H1 (cell line): ENCODE measurements around the gene MT1B. TPM values are rescaled to one million over a fixed set of nuclear protein-coding genes. Genes with fewer than 3 reads are reported as not detected.

ENCODE experiments used
- CTCF ChIA-PET: fragments of 300-600 bp; sonication (Branson Sonifier 250); formaldehyde crosslinking; loops from one replicate; lab custom pipeline; 2021; ENCODE audit not compliant: partially characterized antibody; lab: Charles Lee
- POLR2A ChIA-PET: fragments of 300-600 bp; sonication (Branson Sonifier 250); formaldehyde crosslinking; loops from one replicate; lab custom pipeline; 2021; ENCODE audit warnings: inconsistent platforms; ENCODE audit not compliant: partially characterized antibody; lab: Charles Lee
- DNase-seq, 2 experiments: peaks; one replicate each; pipeline versions ENCODE4 v3.0.0 to v3.0.0-alpha.2; 2010 to 2022; ENCODE audit warnings: low spot score in 2 of 2, low read depth in 1 of 2, mixed read lengths in 1 of 2
- FAIRE-seq: peaks from 2 replicates; lab custom pipeline; 2011; peaks lifted over from hg19 to GRCh38; lab: Jason Lieb, UNC
- H2AFZ ChIP-seq: 2 replicates; pipeline ENCODE4 v1.8.1; 2012; ENCODE audit warnings: low read length, inconsistent platforms
- H2AK5ac ChIP-seq: 2 replicates; pipeline ENCODE4 v1.6.1; 2013; ENCODE audit warnings: low read depth, low read length
- H2BK120ac ChIP-seq: replicated peaks from 2 replicates; pipeline ENCODE3; 2013; ENCODE audit warnings: low read depth, low read length, inconsistent platforms
- H2BK12ac ChIP-seq: 2 replicates; pipeline ENCODE4 v1.6.1; 2013; ENCODE audit warnings: low read depth, low read length
- H2BK15ac ChIP-seq: 2 replicates; pipeline ENCODE4 v1.6.1; 2013; ENCODE audit warnings: low read length
- H2BK20ac ChIP-seq: 2 replicates; pipeline ENCODE4 v1.6.1; 2013; ENCODE audit warnings: low read length
- H2BK5ac ChIP-seq: 2 replicates; pipeline ENCODE4 v1.6.1; 2013; ENCODE audit warnings: low read depth, low read length
- H3K14ac ChIP-seq: 2 replicates; pipeline ENCODE4 v1.6.1; 2013; ENCODE audit warnings: inconsistent platforms; ENCODE audit not compliant: insufficient read length
- H3K18ac ChIP-seq: 2 replicates; pipeline ENCODE4 v1.6.1; 2013; ENCODE audit warnings: low read length; ENCODE audit errors: extremely low read depth
- H3K23ac ChIP-seq: 2 replicates; pipeline ENCODE4 v1.6.1; 2013; ENCODE audit warnings: inconsistent platforms; ENCODE audit not compliant: insufficient read length
- H3K23me2 ChIP-seq: 2 replicates; pipeline ENCODE4 v1.6.1; 2013; ENCODE audit warnings: low read depth, low read length
- H3K27ac ChIP-seq: 2 replicates; pipeline ENCODE4 v1.6.1; 2011; ENCODE audit warnings: low read depth, low read length, inconsistent platforms
- H3K27me3 ChIP-seq, 4 experiments: replicated peaks in 1 of 4; 1 replicate in 1 of 4; 2 replicates in 3 of 4; pipeline versions ENCODE4 v1.6.1 to v1.8.1; 2011 to 2013; ENCODE audit warnings: low read length in 3 of 4, mild to moderate bottlenecking in 3 of 4, inconsistent platforms in 2 of 4, mixed read lengths in 2 of 4, moderate library complexity in 1 of 4; ENCODE audit not compliant: control insufficient read depth in 3 of 4, insufficient read depth in 3 of 4; ENCODE audit errors: extremely low read depth in 1 of 4
- H3K36me3 ChIP-seq, 4 experiments: 2 replicates each; pipeline versions ENCODE4 v1.6.1 to v1.8.1; 2011 to 2013; ENCODE audit warnings: mild to moderate bottlenecking in 4 of 4, low read length in 3 of 4, moderate library complexity in 2 of 4, control low read depth in 1 of 4, inconsistent platforms in 1 of 4; ENCODE audit not compliant: insufficient read depth in 4 of 4, control insufficient read depth in 2 of 4
- H3K4ac ChIP-seq: replicated peaks from 2 replicates; pipeline ENCODE3; 2013; ENCODE audit warnings: low read length, low read depth, mixed read lengths, inconsistent platforms; ENCODE audit not compliant: insufficient read length
- H3K4me1 ChIP-seq, 4 experiments: replicated peaks in 1 of 4; 1 replicate in 1 of 4; 2 replicates in 3 of 4; pipeline versions ENCODE4 v1.6.1 to v1.8.1; 2011 to 2013; ENCODE audit warnings: low read length in 3 of 4, inconsistent platforms in 2 of 4, mixed read lengths in 1 of 4; ENCODE audit not compliant: insufficient read depth in 4 of 4, control insufficient read depth in 3 of 4
- H3K4me2 ChIP-seq, 2 experiments: 2 replicates each; pipeline versions ENCODE4 v1.6.1 to v1.8.1; 2011 to 2013; ENCODE audit warnings: low read depth in 2 of 2, low read length in 2 of 2, control low read depth in 1 of 2, inconsistent platforms in 1 of 2, mild to moderate bottlenecking in 1 of 2; ENCODE audit not compliant: insufficient read depth in 1 of 2
- H3K4me3 ChIP-seq, 4 experiments: fragments of 200-600, 300-600 bp in 1 of 4; sonication (generic), shearing (Covaris generic), sonication (Bioruptor Twin) in 1 of 4; 2 replicates each; pipeline versions ENCODE4 v1.5.1 to v1.8.1; 2011 to 2016; ENCODE audit warnings: low read length in 4 of 4, low read depth in 3 of 4, control low read depth in 2 of 4, inconsistent platforms in 2 of 4, mild to moderate bottlenecking in 2 of 4, mixed read lengths in 1 of 4, moderate library complexity in 1 of 4; ENCODE audit not compliant: insufficient read depth in 2 of 4; ENCODE audit errors: extremely low read depth in 1 of 4
- H3K56ac ChIP-seq: replicated peaks from 2 replicates; pipeline ENCODE3; 2013; ENCODE audit warnings: low read depth, mild to moderate bottlenecking, mixed read lengths, low read length, inconsistent platforms; ENCODE audit not compliant: insufficient read length
- H3K79me1 ChIP-seq: 2 replicates; pipeline ENCODE4 v1.6.1; 2013; ENCODE audit warnings: low read depth, low read length, control low read depth
- H3K79me2 ChIP-seq, 2 experiments: 2 replicates each; pipeline versions ENCODE4 v1.6.1 to v1.8.1; 2012 to 2013; ENCODE audit warnings: low read length in 2 of 2, mild to moderate bottlenecking in 2 of 2, inconsistent platforms in 1 of 2; ENCODE audit not compliant: insufficient read depth in 2 of 2, control insufficient read depth in 1 of 2
- H3K9ac ChIP-seq, 4 experiments: replicated peaks in 1 of 4; 1 replicate in 1 of 4; 2 replicates in 3 of 4; pipeline versions ENCODE4 v1.6.1 to v1.8.1; 2011 to 2013; ENCODE audit warnings: low read depth in 3 of 4, low read length in 3 of 4, control low read depth in 2 of 4, mild to moderate bottlenecking in 2 of 4, moderate library complexity in 2 of 4, inconsistent platforms in 1 of 4; ENCODE audit errors: extremely low read depth in 1 of 4
- H3K9me3 ChIP-seq, 2 experiments: 2 replicates each; pipeline versions ENCODE4 v1.6.1 to v1.8.1; 2012 to 2013; ENCODE audit warnings: mild to moderate bottlenecking in 2 of 2, moderate library complexity in 2 of 2, control low read depth in 1 of 2, inconsistent platforms in 1 of 2, low read depth in 1 of 2, low read length in 1 of 2, mixed read lengths in 1 of 2; ENCODE audit not compliant: insufficient read depth in 2 of 2
- H4K20me1 ChIP-seq, 2 experiments: replicated peaks in 1 of 2; 2 replicates each; pipeline versions ENCODE3 to v1.8.1; 2011 to 2013; ENCODE audit warnings: inconsistent platforms in 2 of 2, low read length in 2 of 2, mild to moderate bottlenecking in 1 of 2; ENCODE audit not compliant: insufficient read depth in 2 of 2, control insufficient read depth in 1 of 2
- H4K5ac ChIP-seq: 2 replicates; pipeline ENCODE4 v1.6.1; 2013; ENCODE audit warnings: low read length, low read depth, mixed read lengths, inconsistent platforms; ENCODE audit not compliant: insufficient read length
- H4K8ac ChIP-seq: 2 replicates; pipeline ENCODE4 v1.8.0; 2013; ENCODE audit warnings: mild to moderate bottlenecking, moderate library complexity, low read length, inconsistent platforms; ENCODE audit not compliant: insufficient read depth; ENCODE audit errors: extremely low read depth
- H4K91ac ChIP-seq: replicated peaks from 2 replicates; pipeline ENCODE3; 2013; ENCODE audit warnings: low read length, mixed read lengths, inconsistent platforms; ENCODE audit not compliant: insufficient read length
- ASH2L ChIP-seq: fragments of 200-600, 300-600 bp; sonication (generic); IDR thresholded peaks from one replicate; pipeline ENCODE4 v1.7.1; 2017; ENCODE audit warnings: low read length
- BCL11A ChIP-seq, 2 experiments: IDR thresholded peaks; one replicate each; pipeline ENCODE4 v1.6.1; 2011; ENCODE audit warnings: low read depth in 2 of 2, low read length in 2 of 2, mild to moderate bottlenecking in 2 of 2
- CBX5 ChIP-seq: fragments of 300-800, 300-1000 bp; sonication (generic); IDR thresholded peaks from 2 replicates; pipeline ENCODE4 v1.7.1; 2016; ENCODE audit warnings: antibody characterized with exemption, low read length, low read depth
- CEBPB ChIP-seq: IDR thresholded peaks from 2 replicates; pipeline ENCODE4 v1.6.1; 2012; ENCODE audit warnings: low read depth, low read length
- CTCF ChIP-seq, 3 experiments: IDR thresholded peaks; 1 replicate in 2 of 3; 2 replicates in 1 of 3; pipeline versions ENCODE4 v1.5.1 to v1.6.1; 2011; ENCODE audit warnings: low read length in 3 of 3, mild to moderate bottlenecking in 3 of 3, inconsistent platforms in 2 of 3, low read depth in 1 of 3, moderate library complexity in 1 of 3; ENCODE audit not compliant: insufficient read depth in 1 of 3; ENCODE audit errors: control extremely low read depth in 1 of 3
- GABPA ChIP-seq: IDR thresholded peaks from 2 replicates; pipeline ENCODE4 v1.6.1; 2011; ENCODE audit warnings: mild to moderate bottlenecking, low read length, moderate library complexity, borderline replicate concordance; ENCODE audit not compliant: insufficient read depth
- RNF2 ChIP-seq: fragments of 200-900, 300-1000 bp; sonication (generic); IDR thresholded peaks from 2 replicates; pipeline ENCODE4 v1.7.1; 2016; ENCODE audit warnings: borderline replicate concordance, low read depth, mild to moderate bottlenecking, antibody characterized with exemption, low read length; ENCODE audit not compliant: poor library complexity, severe bottlenecking; ENCODE audit errors: missing control alignments
- SIRT6 ChIP-seq: IDR thresholded peaks from one replicate; pipeline ENCODE4 v1.7.1; 2012; ENCODE audit warnings: low read length, inconsistent platforms
- TCF12 ChIP-seq: IDR thresholded peaks from 2 replicates; pipeline ENCODE4 v1.6.1; 2011; ENCODE audit warnings: low read depth, mild to moderate bottlenecking, low read length
- WGBS, 2 experiments: shearing (Covaris generic) in 1 of 2; methylation state at CpG; one replicate each; pipeline versions ENCODE4 v1.1.6 to v1.1.7; 2013 to 2015; ENCODE audit warnings: low lambda C conversion rate in 2 of 2, mixed read lengths in 2 of 2, inconsistent platforms in 1 of 2, low coverage in 1 of 2, missing lambda C conversion rate in 1 of 2; ENCODE audit not compliant: insufficient replicate concordance in 2 of 2, insufficient coverage in 1 of 2, insufficient read length in 1 of 2; ENCODE audit errors: extremely low coverage in 1 of 2, missing lambda C conversion rate in 1 of 2; 5-methylcytosine and 5-hydroxymethylcytosine counted together
- polyA plus RNA-seq, 7 experiments: library from polyadenylated mRNA; depleted of rRNA in 3 of 7; stranded (reverse) in 5 of 7; unstranded in 2 of 7; fragments of >200 nt in 5 of 7; fragments of 200-250 nt in 2 of 7; gene quantifications; 1 replicate in 5 of 7; 2 replicates in 1 of 7; 4 replicates in 1 of 7; pipeline versions ENCODE4 v1.2.1 to v1.2.3, GENCODE V29; 2011 to 2013; ENCODE audit warnings: missing spikeins in 2 of 7, mixed read lengths in 2 of 7
- total RNA-seq: library from RNA; stranded (reverse); fragmentation: NEBNext Ultra II Directional; extraction: Animal tissue kit (Norgen Biotek cat#: 25700); gene quantifications from 2 replicates; pipeline ENCODE4 v1.2.1, GENCODE V29; 2021
- TF ChIP-seq, protein P1 (sequence below): IDR thresholded peaks from 2 replicates; pipeline ENCODE4 v1.6.1; 2011; ENCODE audit warnings: low read depth, mild to moderate bottlenecking, low read length; ENCODE audit not compliant: insufficient read depth

Gene MT1B
- total and polyA plus RNA-seq, 2 of the 8 experiments (the other 6 are each of a cell fraction or from before 2014, with no cell fraction given), result not detected

DNA sequence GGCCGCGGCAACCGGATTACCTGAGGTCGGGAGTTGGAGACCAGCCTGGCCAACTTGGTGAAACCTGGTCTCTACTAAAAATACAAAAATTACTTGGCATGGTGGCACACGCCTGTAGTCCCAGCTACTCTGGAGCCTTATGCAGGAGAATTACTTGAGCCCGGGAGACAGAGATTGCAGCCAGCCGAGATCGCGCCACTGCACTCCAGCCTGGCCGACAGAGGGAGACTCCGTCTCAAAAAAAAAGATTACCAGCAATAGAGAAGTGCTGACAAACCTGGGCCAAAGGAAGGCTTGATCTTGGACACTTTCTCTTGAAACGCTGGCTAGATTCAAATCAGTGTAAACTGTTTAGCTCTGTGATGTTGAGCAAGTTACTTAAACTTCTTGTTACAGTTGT is 22.2 kb downstream of the MT1B start:
- Histone ChIP-seq H2AK5ac (no peak overlapping the region), H3K27ac (no peak overlapping the region), H3K4me2 (no peak overlapping the region), H3K27me3 (peaks cover 30 to 71% (median 52%) of the 10 kb centered on the region in 4 experiments), H2BK120ac (no peak overlapping the region), H4K5ac (no peak overlapping the region), H3K56ac (no peak overlapping the region), H3K18ac (no peak overlapping the region), H4K20me1 (peaks cover 0 to 8% of the 10 kb centered on the region in 2 experiments), H3K14ac (no peak overlapping the region), H3K9ac (no peak overlapping the region), H3K36me3 (no peaks in the 10 kb centered on the region), H4K91ac (no peak overlapping the region), H3K9me3 (no peaks in the 10 kb centered on the region), H3K4me1 (peaks cover 3 to 25% (median 15%) of the 10 kb centered on the region in 4 experiments), H4K8ac (no peak overlapping the region), H2BK15ac (no peak overlapping the region), H3K79me2 (no peaks in the 10 kb centered on the region), H2BK5ac (no peak overlapping the region; the same call in 1 of the 2 replicates), H2BK12ac (no peak overlapping the region), H3K4ac (no peak overlapping the region), H3K79me1 (no peaks in the 10 kb centered on the region), H2AFZ (no peak overlapping the region), H2BK20ac (no peak overlapping the region), H3K23ac (no peak overlapping the region), H3K23me2 (peaks cover 3% of the 10 kb centered on the region; the same call in 1 of the 2 replicates), H3K4me3 (no peak overlapping the region)
- CTCF ChIA-PET, result interaction anchor here (0.6 to 2.9 kb wide), 24 partner anchors 11 to 431 kb away, joined by 3 to 62 read pairs (median 3); partner anchors contain the start of genes MT1B and MT1F
- POLR2A ChIA-PET, result interaction anchor here (0.6 to 13.9 kb wide), 9 partner anchors 7 to 344 kb away, joined by 3 to 205 read pairs (median 4); partner anchors contain the start of genes MT1B, MT1E, MT1F and MT1X
- no peak for FAIRE-seq
- DNase-seq, result no peak
- WGBS, 2 experiments, result 37% methylated on average over 12 of the region's 12 CpGs; no CpG with 5 or more reads in 1 of the 2 experiments
- TF ChIP-seq CBX5, result no peak
- no peak for TF ChIP-seq TCF12
- TF ChIP-seq RNF2, result no peak
- TF ChIP-seq, protein P1, sequence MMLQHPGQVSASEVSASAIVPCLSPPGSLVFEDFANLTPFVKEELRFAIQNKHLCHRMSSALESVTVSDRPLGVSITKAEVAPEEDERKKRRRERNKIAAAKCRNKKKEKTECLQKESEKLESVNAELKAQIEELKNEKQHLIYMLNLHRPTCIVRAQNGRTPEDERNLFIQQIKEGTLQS, result no peak
- TF ChIP-seq SIRT6, result no peak
- peak; percentile 60 to 73 (median 64) for TF ChIP-seq CTCF (IDR thresholded peaks at IDR 0.05; ENCODE audit: control extremely low read depth in 1 of 3, insufficient read depth in 1 of 3, low read depth in 1 of 3, low read length in 3 of 3)
- no peak for TF ChIP-seq CEBPB
- no peak for TF ChIP-seq ASH2L
- no peak for TF ChIP-seq GABPA
- TF ChIP-seq BCL11A (IDR thresholded peaks at IDR 0.05; ENCODE audit: low read depth in 2 of 2, low read length in 2 of 2), result no peak
